ENCODE results near the gene GPRIN1. TPM values are rescaled to one million over a fixed set of nuclear protein-coding genes. Genes with fewer than 3 reads are reported as not detected.

The GPRIN1 gene
- total RNA-seq, 4 donors from 2014 or later: 0.16 to 0.75 (median 0.39) TPM

- TF ChIP-seq, protein P1, sequence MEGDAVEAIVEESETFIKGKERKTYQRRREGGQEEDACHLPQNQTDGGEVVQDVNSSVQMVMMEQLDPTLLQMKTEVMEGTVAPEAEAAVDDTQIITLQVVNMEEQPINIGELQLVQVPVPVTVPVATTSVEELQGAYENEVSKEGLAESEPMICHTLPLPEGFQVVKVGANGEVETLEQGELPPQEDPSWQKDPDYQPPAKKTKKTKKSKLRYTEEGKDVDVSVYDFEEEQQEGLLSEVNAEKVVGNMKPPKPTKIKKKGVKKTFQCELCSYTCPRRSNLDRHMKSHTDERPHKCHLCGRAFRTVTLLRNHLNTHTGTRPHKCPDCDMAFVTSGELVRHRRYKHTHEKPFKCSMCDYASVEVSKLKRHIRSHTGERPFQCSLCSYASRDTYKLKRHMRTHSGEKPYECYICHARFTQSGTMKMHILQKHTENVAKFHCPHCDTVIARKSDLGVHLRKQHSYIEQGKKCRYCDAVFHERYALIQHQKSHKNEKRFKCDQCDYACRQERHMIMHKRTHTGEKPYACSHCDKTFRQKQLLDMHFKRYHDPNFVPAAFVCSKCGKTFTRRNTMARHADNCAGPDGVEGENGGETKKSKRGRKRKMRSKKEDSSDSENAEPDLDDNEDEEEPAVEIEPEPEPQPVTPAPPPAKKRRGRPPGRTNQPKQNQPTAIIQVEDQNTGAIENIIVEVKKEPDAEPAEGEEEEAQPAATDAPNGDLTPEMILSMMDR (IDR thresholded peaks at IDR 0.05; ENCODE audit: low read depth): no peak
Measured at GRCh38 chr5:176550275-176550831, 59.6 kb downstream of the GPRIN1 start.

DNA sequence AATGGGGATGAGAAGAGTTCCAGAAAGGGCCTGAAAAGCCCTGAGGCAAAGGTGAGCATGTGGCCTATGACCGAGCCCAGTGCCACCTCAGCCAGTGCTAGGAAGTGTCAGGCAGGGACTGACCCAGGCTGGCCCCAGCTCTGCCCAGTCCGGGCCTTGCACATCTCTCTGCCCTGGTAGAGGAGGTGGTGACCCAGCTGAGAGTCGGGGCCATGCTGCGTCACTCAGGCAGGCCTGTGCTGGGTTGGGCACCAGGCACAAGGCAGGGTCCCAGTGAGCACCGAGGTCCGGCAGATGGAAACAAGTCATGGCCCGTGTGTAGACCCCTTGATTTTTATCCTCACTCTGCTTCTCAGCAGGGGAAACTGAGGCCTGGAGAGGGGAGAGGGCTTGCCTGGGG is 60.1 kb downstream of the GPRIN1 start:
- TF ChIP-seq, protein P1 (IDR thresholded peaks at IDR 0.05; ENCODE audit: low read depth): no peak

- TF ChIP-seq, protein P1 (IDR thresholded peaks at IDR 0.05; ENCODE audit: low read depth): no peak
Measured at GRCh38 chr5:176548967-176549444, 61.0 kb downstream of the GPRIN1 start, which contains the start of gene CDHR2. Gene CDHR2, plus strand, starts transcription at chr5:176549342. Its CDS starts 16,011 bp downstream, at chr5:176565353.

GRCh38 chr5:176547802-176548201 is 62.2 kb downstream of the GPRIN1 start:
- TF ChIP-seq, protein P1 (IDR thresholded peaks at IDR 0.05; ENCODE audit: low read depth): no peak

Small RNA genes lying within 50 kb of the gene (small RNA-seq; reads per million reads assigned to genes)
- gene MIR4281 (not detected), gene RF00019 (0.49 reads per million), gene RN7SL684P (not detected)

Other genes starting within 250 kb of the GPRIN1 start
- gene KIAA1191, start 248.4 kb downstream of the GPRIN1 start, total RNA-seq: 10 to 100 TPM; 59.2 to 76.2 (median 71.0) TPM
- gene ARL10, start 244.7 kb downstream of the GPRIN1 start, total RNA-seq: 10 to 100 TPM in 1 of 4 donors, 1 to 10 TPM in 3; 4.4 to 12.6 (median 5.7) TPM
- 10 to 100 TPM in 3 of 4 donors, 1 to 10 TPM in 1; 7.5 to 20.5 (median 12.9) TPM for gene NOP16, start 221.6 kb downstream of the GPRIN1 start, total RNA-seq
- 100 to 1,000 TPM; 115 to 146 (median 137) TPM for gene HIGD2A, start 221.4 kb downstream of the GPRIN1 start, total RNA-seq
- 100 to 1,000 TPM in 2 of 4 donors, 10 to 100 TPM in 2; 80.4 to 144 (median 99.5) TPM for gene CLTB, start 193.6 kb downstream of the GPRIN1 start, total RNA-seq
- 10 to 100 TPM; 21.9 to 32.3 (median 23.9) TPM for gene FAF2, start 161.8 kb downstream of the GPRIN1 start, total RNA-seq
- 10 to 100 TPM in 2 of 4 donors, 1 to 10 TPM in 2; 7.5 to 15.1 (median 9.8) TPM for gene RNF44, start 72.8 kb downstream of the GPRIN1 start, total RNA-seq
- gene CDHR2, start 60.8 kb downstream of the GPRIN1 start, total RNA-seq: under 1 TPM in 1 of 4 donors, not detected in 3; 0.17 TPM
- gene SNCB, start 20.4 kb upstream of the GPRIN1 start, total RNA-seq: not detected
- not detected for gene EIF4E1B, start 20.5 kb upstream of the GPRIN1 start, total RNA-seq
- 10 to 100 TPM in 3 of 4 donors, 1 to 10 TPM in 1; 7.8 to 18.7 (median 11.3) TPM for gene TSPAN17, start 37.3 kb upstream of the GPRIN1 start, total RNA-seq
- gene UNC5A, start 200.4 kb upstream of the GPRIN1 start, total RNA-seq: under 1 TPM in 2 of 4 donors, not detected in 2; 0.17 to 0.19 TPM